Erythroblast (primary cell): Measurements from ENCODE around the gene PCED1B.

ENCODE experiments used
- GATA1 ChIP-seq: IDR thresholded peaks from 2 replicates; pipeline ENCODE4 v1.6.1; 2011; ENCODE audit warnings: low read depth, mild to moderate bottlenecking, control low read depth, low read length, moderate library complexity
- POLR2A ChIP-seq: IDR thresholded peaks from 2 replicates; pipeline ENCODE4 v1.6.1; 2011; ENCODE audit warnings: mild to moderate bottlenecking, low read length

DNA sequence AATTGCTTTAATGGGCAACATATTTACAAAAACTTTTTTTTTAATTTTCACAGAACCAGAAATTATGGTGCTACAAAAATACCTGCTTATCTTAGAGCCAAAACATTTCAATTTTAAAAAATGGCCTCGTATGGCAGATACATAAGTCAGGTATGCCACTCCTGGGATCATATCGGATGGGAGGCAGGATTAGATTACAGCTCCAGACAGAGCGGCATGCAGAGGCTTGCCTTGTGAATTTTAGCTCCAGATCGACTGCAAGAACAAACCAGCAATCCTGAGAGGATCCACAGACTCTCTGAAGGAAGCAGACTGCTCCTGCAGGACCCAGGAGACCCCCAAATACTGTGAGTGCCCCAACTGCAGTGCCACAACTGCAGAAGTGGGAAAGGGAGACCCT, 169.7 kb downstream of the PCED1B start:
- no peak for TF ChIP-seq POLR2A
- TF ChIP-seq GATA1: no peak
